Right lobe of liver (tissue), 4 donors: ENCODE results near the gene ADD2.

Source experiments
- CTCF ChIP-seq, 4 donors: fragments of 200-600 bp in 3 of 4; fragments of 450-650 bp in 1 of 4; IDR thresholded peaks; one replicate each; pipeline versions ENCODE4 v1.5.1 to v1.8.0; 2016 to 2022; ENCODE audit warnings: antibody characterized with exemption in 4 of 4, mild to moderate bottlenecking in 2 of 4
- POLR2A ChIP-seq: fragments of 450-650 bp; IDR thresholded peaks from one replicate; pipeline ENCODE4 v1.6.1; 2017; ENCODE audit warnings: antibody characterized with exemption, mild to moderate bottlenecking
- donor health status: DM: no; HTN: no; CAD: no.
- donor health status: DM: no; HTN: no; CAD: no.
- donor health status: DM: no; HTN: yes; CAD: no.

- TF ChIP-seq CTCF (IDR thresholded peaks at IDR 0.05): no peak
- no peak for TF ChIP-seq POLR2A
These were observed 19.8 kb downstream of the ADD2 start for GRCh38 chr2:70748002-70748784.
